ENCODE measurements around the gene CRYBG1.

DNA sequence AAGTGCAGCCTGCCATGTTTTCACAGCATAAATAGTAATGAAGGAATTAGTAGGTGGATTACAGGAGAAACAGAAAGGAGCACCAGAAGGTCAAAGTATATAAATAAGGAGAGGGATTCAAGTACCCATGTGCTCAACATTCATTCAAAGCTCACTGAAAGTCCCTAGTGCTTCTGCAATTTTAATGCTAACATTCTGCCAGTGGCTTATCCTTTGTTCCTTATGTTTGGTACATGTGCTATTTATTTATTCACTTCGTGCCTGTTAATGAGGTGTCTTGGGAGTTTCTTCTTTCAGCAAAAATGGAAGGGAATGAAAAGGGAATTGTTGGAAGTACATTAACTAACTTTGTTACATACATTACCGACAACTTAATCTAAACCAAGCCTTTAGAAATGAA, 105.7 kb downstream of the CRYBG1 start:
- TF ChIP-seq, protein P1, sequence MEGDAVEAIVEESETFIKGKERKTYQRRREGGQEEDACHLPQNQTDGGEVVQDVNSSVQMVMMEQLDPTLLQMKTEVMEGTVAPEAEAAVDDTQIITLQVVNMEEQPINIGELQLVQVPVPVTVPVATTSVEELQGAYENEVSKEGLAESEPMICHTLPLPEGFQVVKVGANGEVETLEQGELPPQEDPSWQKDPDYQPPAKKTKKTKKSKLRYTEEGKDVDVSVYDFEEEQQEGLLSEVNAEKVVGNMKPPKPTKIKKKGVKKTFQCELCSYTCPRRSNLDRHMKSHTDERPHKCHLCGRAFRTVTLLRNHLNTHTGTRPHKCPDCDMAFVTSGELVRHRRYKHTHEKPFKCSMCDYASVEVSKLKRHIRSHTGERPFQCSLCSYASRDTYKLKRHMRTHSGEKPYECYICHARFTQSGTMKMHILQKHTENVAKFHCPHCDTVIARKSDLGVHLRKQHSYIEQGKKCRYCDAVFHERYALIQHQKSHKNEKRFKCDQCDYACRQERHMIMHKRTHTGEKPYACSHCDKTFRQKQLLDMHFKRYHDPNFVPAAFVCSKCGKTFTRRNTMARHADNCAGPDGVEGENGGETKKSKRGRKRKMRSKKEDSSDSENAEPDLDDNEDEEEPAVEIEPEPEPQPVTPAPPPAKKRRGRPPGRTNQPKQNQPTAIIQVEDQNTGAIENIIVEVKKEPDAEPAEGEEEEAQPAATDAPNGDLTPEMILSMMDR (IDR thresholded peaks at IDR 0.05) = no peak
- no peak for TF ChIP-seq POLR2A (IDR thresholded peaks at IDR 0.05)
